Right cardiac atrium (tissue), 5 donors: Measurements from ENCODE around the gene MARK3. TPM values are rescaled to one million over a fixed set of nuclear protein-coding genes. Genes with fewer than 3 reads are reported as not detected.
A peak's percentile ranks its signal among the peaks of the same experiment; 100 is the strongest.

ENCODE experiments used
- ATAC-seq, 2 donors: fragments of 200-7000 bp; cut with Tn5 transposase; one replicate each; pipeline versions ENCODE4 v1.8.0 to v1.9.1; 2020; ENCODE audit warnings: moderate library complexity in 2 of 2, mild to moderate bottlenecking in 1 of 2
- DNase-seq, 3 donors: peaks; one replicate each; pipeline ENCODE4 v3.0.0-alpha.2; 2020
- H3K27ac ChIP-seq: one replicate; pipeline ENCODE4 v1.5.1; 2013; ENCODE audit warnings: mild to moderate bottlenecking, low read length, control low read depth, moderate library complexity
- H3K27me3 ChIP-seq: one replicate; pipeline ENCODE4 v1.6.1; 2013; ENCODE audit not compliant: control insufficient read depth, insufficient read depth
- H3K4me1 ChIP-seq: one replicate; pipeline ENCODE4 v1.6.1; 2013; ENCODE audit warnings: low read length; ENCODE audit not compliant: control insufficient read depth, insufficient read depth
- H3K4me3 ChIP-seq: one replicate; pipeline ENCODE4 v1.5.1; 2013; ENCODE audit warnings: low read length, control low read depth
- H3K9me3 ChIP-seq: one replicate; pipeline ENCODE4 v1.6.1; 2013; ENCODE audit warnings: low read length; ENCODE audit not compliant: control insufficient read depth
- WGBS: extraction: QIAGEN DNeasy Blood & Tissue Kit; methylation state at CpG from one replicate; pipeline ENCODE4 v1.1.7; 2013; 5-methylcytosine and 5-hydroxymethylcytosine counted together
- intact Hi-C, 4 donors: fragments of 100-400 bp; cut with DNase I; formaldehyde crosslinking; loops; one replicate each; pipeline versions ENCODE4 v1.11.0 to v1.14.0; 2022 to 2023
- polyA plus RNA-seq: library from polyadenylated mRNA; stranded (reverse); fragments of 200-250 nt; gene quantifications from one replicate; pipeline ENCODE4 v1.2.3, GENCODE V29; 2013
- total RNA-seq, 4 donors: library from RNA; stranded (reverse); fragmentation: NEBNext Ultra II Directional; extraction: Animal tissue kit (Norgen Biotek cat#: 25700); gene quantifications; one replicate each; pipeline ENCODE4 v1.2.1, GENCODE V29; 2021
- donor health status: healthy with polysubstance abuse.
- donor health status: DM: no; HTN: yes; CAD: no.
- donor health status: DM: no; HTN: no; CAD: no.
- donor health status: DM: no; HTN: yes; CAD: no; lungs with severe emphysema.
- donor health status: DM: yes; HTN: yes; CAD: no.

Gene MARK3
- total and polyA plus RNA-seq, 5 donors: 79.4 to 105 (median 92.9) TPM

DNA sequence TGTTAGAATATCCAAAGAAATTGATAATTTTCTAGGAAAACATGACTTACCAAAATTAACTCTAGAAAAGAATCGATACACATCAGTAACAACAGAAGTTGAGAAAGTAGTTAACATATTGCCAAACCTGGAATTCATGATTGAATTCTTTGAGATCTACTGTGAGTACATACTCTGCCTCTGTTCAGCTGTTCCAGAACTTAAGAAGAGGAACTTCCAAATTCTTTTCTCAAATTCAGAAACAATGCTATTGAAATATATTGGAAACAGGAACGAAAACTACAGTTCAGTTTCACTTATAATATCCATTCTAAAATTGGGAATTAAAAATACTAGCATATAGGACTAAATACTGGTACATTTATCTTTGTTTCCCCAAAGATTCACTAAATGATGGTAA lies 57.9 kb downstream of the MARK3 start:
- intact Hi-C loops: loop anchor here in 2 of 4 donors (10.0 kb wide), 1 partner anchor 48 kb away; no protein-coding TSS in a partner anchor
- WGBS: 91% methylated on average over 2 of the region's 2 CpGs
- Histone ChIP-seq H3K4me1 (peaks cover 2% of the 10 kb centered on the region), H3K27ac (no peak overlapping the region), H3K4me3 (no peak overlapping the region), H3K27me3 (no peaks in the 10 kb centered on the region), H3K9me3 (no peaks in the 10 kb centered on the region)
- DNase-seq (no peak), ATAC-seq (no peak)

DNA sequence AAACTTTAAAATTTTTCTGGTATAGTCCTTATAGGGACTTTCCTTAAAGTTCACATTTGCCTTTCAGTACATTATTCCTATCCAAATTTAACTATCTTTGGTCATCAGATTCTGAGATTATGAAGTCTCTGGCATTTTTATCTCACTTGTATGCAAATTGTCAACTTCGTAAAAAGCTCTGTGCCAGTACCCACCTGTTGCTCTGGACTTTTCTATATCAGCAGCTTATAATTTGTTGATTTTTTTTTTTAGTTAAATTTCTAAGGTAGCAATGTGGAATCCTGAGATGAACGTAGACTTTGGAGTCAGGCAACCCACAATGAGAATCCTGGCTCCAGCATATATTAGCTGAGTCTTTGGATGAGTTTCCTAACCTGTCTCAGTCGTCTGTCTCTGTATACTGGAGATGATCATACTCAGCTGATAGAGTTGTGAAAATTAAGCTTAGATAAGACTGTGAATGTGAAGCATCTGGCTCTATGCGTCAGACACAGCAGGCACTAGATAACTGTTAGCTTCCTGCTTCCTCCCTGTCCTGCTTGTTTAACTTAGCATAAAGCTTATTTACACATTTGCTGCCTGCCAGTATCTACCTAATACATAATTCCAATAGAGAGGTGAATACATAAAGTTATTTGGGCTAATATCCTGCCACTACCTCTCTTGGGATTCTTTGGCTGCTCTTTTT lies 59.8 kb downstream of the MARK3 start:
- ATAC-seq (peak; percentile 69 to 77), DNase-seq (no peak)
- Histone ChIP-seq H3K27ac (peak overlapping the region; percentile 58), H3K4me3 (no peak overlapping the region), H3K27me3 (no peaks in the 10 kb centered on the region), H3K9me3 (no peaks in the 10 kb centered on the region), H3K4me1 (peaks cover 4% of the 10 kb centered on the region)
- WGBS: 43% methylated on average over 4 of the region's 4 CpGs
- intact Hi-C loops: loop anchor here in 2 of 4 donors (10.0 kb wide), 1 partner anchor 50 kb away; no protein-coding TSS in a partner anchor

DNA sequence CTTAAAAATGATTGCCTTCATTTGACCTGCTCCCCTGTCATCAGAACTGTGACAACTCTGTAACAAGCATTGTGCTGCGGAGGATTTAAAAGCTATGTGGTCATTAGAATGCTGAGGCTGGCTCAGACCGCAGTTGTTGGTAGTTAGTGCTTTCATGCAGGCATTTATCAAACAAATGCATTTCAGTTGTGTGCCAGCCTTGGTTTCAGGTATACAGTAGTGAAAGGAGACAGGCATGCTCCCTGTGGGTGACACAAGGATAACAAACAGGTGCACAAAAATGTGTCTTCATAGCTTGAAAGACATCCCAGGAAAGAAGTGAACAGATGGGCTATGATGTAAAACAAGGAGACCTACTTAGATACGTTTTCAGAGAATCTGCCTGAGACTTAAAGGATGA lies 60.6 kb downstream of the MARK3 start:
- Histone ChIP-seq H3K9me3 (no peaks in the 10 kb centered on the region), H3K4me3 (no peak overlapping the region), H3K4me1 (peaks cover 4% of the 10 kb centered on the region), H3K27ac (peak overlapping the region; percentile 48), H3K27me3 (no peaks in the 10 kb centered on the region)
- WGBS: 57% methylated on average over 3 of the region's 3 CpGs
- intact Hi-C loops: loop anchor here in 2 of 4 donors (10.0 kb wide), 1 partner anchor 51 kb away; no protein-coding TSS in a partner anchor
- ATAC-seq: peak in 1 of 2 donors; percentile 17
- DNase-seq: no peak

DNA sequence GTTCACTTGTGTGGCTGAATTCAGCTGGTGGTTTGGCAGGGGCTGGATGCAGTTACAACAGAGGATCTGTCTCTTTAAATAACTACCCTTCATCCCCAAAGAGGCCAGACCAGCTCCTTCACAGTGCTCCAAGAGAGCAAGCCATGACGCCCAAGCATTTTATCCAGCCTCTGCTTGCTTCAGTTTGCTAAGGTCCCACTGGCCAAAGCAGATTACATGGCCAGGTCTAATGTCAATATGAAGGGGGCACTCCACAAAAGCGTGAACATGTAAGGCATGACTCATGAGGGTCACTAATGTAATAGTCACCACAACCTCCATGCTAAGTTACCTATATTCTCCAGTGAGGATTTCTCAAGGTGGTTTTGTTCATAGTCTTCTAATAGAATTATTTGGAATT lies 62.9 kb downstream of the MARK3 start:
- peak overlapping the region; percentile 13 for H3K27ac ChIP-seq
- ATAC-seq (peak; percentile 15 to 28), DNase-seq (no peak)
- H3K27me3 ChIP-seq: no peaks in the 10 kb centered on the region
- WGBS: 68% methylated on average over 2 of the region's 2 CpGs
- intact Hi-C loops: loop anchor here in 2 of 4 donors (10.0 kb wide), 1 partner anchor 53 kb away; no protein-coding TSS in a partner anchor
- H3K9me3 ChIP-seq: no peaks in the 10 kb centered on the region
- no peak overlapping the region for H3K4me3 ChIP-seq
- peaks cover 5% of the 10 kb centered on the region for H3K4me1 ChIP-seq

DNA sequence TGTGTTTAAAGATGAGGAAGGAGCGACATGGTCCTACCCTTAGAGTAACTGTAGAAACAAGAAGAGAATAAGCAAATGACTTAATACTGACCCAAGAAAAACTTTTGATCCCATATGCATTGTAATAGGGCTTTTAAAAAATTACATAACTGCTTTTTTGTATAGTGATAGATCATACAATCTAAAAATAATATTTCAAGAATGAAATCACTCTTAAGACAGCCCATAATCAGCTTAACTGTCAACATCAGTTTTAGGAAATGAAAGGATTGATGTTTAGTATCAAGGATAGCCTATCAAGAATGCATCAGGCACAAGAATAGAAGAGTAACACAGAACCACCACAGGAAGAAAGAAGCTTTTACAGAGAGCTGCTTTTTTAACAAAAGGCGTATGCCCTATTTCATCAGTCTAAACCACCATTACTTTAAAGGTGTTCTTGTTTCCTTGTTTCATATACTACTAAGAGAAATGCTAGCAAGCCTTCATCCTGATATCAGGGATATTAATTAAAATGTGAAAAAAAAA lies 64.5 kb downstream of the MARK3 start:
- Histone ChIP-seq H3K4me3 (no peak overlapping the region), H3K27me3 (no peaks in the 10 kb centered on the region), H3K9me3 (no peaks in the 10 kb centered on the region), H3K4me1 (peaks cover 5% of the 10 kb centered on the region), H3K27ac (no peak overlapping the region)
- WGBS: 68% methylated on average over 2 of the region's 2 CpGs
- ATAC-seq (no peak), DNase-seq (no peak)
- intact Hi-C loops: loop anchor here in 3 of 4 donors (10.0 kb wide), 1 partner anchor 55 kb away; no protein-coding TSS in a partner anchor

DNA sequence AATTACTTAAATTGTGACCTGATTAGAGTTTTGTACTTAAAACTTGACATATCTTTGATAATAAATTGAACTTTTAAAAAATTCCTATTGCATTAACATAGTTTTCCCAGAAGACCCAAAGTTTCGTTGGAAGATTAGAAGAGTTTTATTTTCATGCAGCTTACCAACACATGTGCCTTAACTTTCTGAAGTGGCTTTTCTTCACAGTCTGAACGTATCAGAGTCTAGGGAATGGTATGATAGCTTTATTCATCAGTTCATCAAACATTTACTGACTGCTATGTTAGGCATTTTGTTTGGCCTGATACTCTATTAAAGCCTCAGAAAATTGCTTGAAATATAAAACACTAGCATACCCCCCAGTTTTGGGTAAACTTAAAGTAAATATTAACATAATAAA lies 65.2 kb downstream of the MARK3 start:
- peak in 1 of 2 donors; percentile 69 for ATAC-seq
- Histone ChIP-seq H3K4me3 (no peak overlapping the region), H3K27ac (no peak overlapping the region), H3K9me3 (no peaks in the 10 kb centered on the region), H3K4me1 (peaks cover 5% of the 10 kb centered on the region), H3K27me3 (no peaks in the 10 kb centered on the region)
- WGBS: 37% methylated on average over 2 of the region's 2 CpGs
- DNase-seq: no peak
- intact Hi-C loops: loop anchor here in 1 of 4 donors (10.0 kb wide), 1 partner anchor 56 kb away; no protein-coding TSS in a partner anchor

DNA sequence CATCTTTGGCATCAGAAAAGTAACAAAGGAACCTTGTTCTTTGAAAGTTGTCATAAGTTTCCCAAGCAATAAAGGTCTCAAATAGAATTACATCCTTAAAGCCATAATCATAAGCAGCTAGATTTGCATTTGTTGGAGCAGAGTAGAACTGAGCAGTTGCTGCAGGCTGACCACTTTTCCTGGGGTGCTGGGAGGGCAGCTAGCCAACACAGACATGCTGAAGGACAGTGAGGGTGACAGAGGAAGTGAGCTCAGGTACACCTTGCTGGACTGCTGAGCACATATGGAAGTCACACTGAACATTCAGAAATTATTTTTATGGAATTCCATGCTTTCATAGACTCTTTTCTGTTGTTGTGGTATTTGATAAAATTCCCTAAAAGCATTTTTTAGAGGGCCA lies 66.2 kb downstream of the MARK3 start:
- Histone ChIP-seq H3K9me3 (no peaks in the 10 kb centered on the region), H3K27ac (no peak overlapping the region), H3K4me1 (peaks cover 10% of the 10 kb centered on the region), H3K4me3 (no peak overlapping the region), H3K27me3 (no peaks in the 10 kb centered on the region)
- intact Hi-C loops: loop anchor here in 1 of 4 donors (10.0 kb wide), 1 partner anchor 57 kb away; no protein-coding TSS in a partner anchor
- ATAC-seq: no peak
- no peak for DNase-seq

DNA sequence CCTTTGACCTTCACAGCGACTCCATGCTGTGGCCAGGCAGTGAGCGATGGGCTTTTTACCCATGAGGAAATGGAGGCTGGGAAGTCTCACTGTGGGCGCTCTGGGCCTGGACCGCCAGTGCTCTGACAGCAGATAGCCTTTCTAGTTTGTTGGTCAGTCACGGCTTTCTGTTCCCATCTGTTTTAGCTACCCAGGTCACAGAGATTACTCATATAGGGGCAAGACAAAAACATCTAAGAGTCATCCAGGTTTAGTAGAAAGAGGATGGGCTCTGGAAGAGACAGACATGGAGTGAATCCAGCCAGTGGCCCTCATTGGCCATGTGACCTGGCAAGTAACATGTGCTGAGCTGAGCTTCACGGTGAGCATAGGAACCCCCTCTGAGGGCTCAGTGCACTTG lies 68.6 kb downstream of the MARK3 start:
- Histone ChIP-seq H3K9me3 (no peaks in the 10 kb centered on the region), H3K27me3 (no peaks in the 10 kb centered on the region), H3K27ac (no peak overlapping the region), H3K4me3 (no peak overlapping the region), H3K4me1 (peaks cover 8% of the 10 kb centered on the region)
- intact Hi-C loops: loop anchor here in 1 of 4 donors (10.0 kb wide), 1 partner anchor 59 kb away; no protein-coding TSS in a partner anchor
- WGBS: 91% methylated on average over 6 of the region's 6 CpGs
- no peak for ATAC-seq
- DNase-seq: no peak

DNA sequence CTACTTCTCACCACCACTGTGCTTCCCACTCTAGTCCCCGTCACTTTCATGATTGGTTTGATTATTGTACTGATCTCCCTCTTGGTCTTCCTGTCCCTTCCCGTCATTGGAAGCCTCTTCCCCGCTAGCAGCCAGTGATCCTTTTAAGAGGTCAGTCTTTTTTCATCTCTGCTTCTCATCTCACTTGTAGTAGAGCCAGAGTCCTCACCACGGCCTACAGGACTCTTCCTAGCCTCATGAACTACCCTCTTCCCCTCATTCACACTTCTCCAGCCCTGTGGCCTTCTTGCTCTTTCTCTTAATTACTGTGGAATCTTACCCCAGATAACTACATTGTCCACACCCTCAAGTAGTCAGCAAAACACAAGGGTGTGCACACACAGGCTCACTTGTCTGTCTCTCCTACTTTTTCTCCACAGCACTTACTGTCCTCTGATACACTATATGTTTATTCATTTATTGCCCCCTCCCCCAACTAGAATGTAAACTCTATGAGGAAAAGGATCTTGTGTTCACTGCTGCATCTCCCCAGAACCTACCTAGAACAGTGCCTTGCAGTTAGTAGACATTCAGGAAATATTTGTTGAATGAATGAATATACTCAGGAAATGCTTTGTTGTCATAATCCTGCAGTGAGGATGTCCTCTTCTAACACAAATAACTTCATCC lies 71.1 kb downstream of the MARK3 start:
- ATAC-seq (peak in 1 of 2 donors; percentile 51), DNase-seq (no peak)
- WGBS: 72% methylated on average over 4 of the region's 4 CpGs
- no peaks in the 10 kb centered on the region for H3K9me3 ChIP-seq
- no peak overlapping the region for H3K27ac ChIP-seq
- no peaks in the 10 kb centered on the region for H3K27me3 ChIP-seq
- H3K4me3 ChIP-seq: no peak overlapping the region
- intact Hi-C loops: loop anchor here in 1 of 4 donors (10.0 kb wide), 1 partner anchor 62 kb away; no protein-coding TSS in a partner anchor
- peaks cover 8% of the 10 kb centered on the region for H3K4me1 ChIP-seq

DNA sequence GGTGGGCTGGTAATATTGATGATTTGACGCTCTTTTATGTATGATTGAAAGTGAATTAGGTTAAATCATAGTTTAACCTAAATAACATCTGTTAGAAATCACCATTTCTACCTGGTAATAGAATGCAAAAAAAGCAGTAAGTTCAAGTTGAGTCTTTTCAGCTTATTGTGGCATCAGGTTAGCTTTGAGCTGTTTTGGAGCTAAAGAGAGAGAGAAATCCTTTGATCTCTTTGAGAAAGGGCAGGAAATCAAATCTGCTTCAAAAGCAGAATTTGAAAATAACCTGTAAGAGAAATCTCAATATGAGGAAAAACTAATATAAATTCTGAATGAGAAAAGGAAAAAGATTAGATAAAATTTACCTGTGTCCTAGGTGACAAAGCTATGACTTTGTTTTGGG lies 75.2 kb downstream of the MARK3 start:
- intact Hi-C loops: no loop called here
- H3K9me3 ChIP-seq: no peaks in the 10 kb centered on the region
- peaks cover 6% of the 10 kb centered on the region for H3K4me1 ChIP-seq
- no peaks in the 10 kb centered on the region for H3K27me3 ChIP-seq
- H3K27ac ChIP-seq: no peak overlapping the region
- no peak for ATAC-seq
- whole genome bisulfite sequencing: 96% methylated on average over 1 of the region's 1 CpG
- no peak overlapping the region for H3K4me3 ChIP-seq
- DNase-seq: no peak

DNA sequence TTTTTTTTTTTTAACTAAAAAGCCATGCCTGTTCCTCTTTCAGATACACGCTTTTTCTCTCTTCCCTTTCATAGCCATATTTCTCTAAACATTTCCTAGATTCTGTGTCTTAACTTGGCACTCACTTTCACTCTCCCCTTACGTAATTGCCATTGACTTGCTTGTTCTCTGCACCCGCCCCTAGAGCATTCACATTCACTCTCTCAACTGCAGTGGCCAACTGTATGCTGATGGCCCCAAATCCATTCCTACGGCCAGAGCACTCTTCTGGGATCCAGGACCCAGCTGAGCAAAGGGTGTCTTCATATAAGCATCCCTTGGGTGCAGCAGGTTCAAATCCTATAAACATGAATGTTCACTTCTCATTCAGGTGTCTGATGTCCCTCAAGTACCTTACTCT lies 77.9 kb downstream of the MARK3 start:
- Histone ChIP-seq H3K27ac (no peak overlapping the region), H3K4me3 (no peak overlapping the region), H3K4me1 (no peaks in the 10 kb centered on the region), H3K27me3 (no peaks in the 10 kb centered on the region), H3K9me3 (no peaks in the 10 kb centered on the region)
- DNase-seq (no peak), ATAC-seq (peak; percentile 56 to 67)
- WGBS: 66% methylated on average over 4 of the region's 4 CpGs
- intact Hi-C loops: no loop called here
